Right lobe of liver (tissue), 4 donors: ENCODE results near the gene COQ9.

ENCODE experiments used
- POLR2A ChIP-seq: fragments of 450-650 bp; IDR thresholded peaks from one replicate; pipeline ENCODE4 v1.6.1; 2017; ENCODE audit warnings: antibody characterized with exemption, mild to moderate bottlenecking
- TF ChIP-seq, protein P1 (sequence below), 4 donors: fragments of 200-600 bp in 3 of 4; fragments of 450-650 bp in 1 of 4; IDR thresholded peaks; one replicate each; pipeline versions ENCODE4 v1.5.1 to v1.8.0; 2016 to 2022; ENCODE audit warnings: antibody characterized with exemption in 4 of 4, mild to moderate bottlenecking in 2 of 4
- donor health status: DM: no; HTN: no; CAD: no.
- donor health status: DM: no; HTN: no; CAD: no.
- donor health status: DM: no; HTN: yes; CAD: no.

DNA sequence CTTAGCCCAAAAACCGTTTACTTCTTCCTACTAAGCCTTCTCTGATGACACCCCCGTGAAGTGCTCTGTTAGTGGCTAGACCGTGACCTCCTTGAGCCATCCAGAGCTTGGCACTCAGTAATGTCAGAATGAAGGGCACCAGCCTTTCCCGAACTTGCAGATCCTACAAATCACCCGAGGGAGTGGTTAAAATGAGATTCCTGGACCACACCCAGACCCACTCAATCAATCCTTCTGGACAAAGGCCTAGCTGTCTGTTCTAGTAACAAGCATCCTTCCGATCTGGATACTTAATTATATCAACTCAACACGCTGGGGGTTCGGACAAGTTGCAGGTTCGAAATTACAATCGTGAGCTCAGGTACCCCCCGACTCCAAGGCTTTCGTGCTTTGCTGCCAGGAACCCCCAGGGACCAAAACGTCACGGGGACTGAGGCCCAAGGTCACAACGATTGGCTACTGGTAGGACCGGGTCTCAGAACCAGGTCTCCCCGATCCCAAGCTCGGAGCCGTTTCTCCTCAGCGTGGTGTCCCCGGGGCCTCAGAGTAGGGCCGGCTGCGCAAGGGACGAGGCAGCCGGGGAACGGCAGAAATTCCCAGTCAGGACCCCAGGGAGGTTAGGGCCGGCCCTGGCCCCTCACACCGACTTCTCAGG, 621 bp upstream of the COQ9 start:
- TF ChIP-seq, protein P1, sequence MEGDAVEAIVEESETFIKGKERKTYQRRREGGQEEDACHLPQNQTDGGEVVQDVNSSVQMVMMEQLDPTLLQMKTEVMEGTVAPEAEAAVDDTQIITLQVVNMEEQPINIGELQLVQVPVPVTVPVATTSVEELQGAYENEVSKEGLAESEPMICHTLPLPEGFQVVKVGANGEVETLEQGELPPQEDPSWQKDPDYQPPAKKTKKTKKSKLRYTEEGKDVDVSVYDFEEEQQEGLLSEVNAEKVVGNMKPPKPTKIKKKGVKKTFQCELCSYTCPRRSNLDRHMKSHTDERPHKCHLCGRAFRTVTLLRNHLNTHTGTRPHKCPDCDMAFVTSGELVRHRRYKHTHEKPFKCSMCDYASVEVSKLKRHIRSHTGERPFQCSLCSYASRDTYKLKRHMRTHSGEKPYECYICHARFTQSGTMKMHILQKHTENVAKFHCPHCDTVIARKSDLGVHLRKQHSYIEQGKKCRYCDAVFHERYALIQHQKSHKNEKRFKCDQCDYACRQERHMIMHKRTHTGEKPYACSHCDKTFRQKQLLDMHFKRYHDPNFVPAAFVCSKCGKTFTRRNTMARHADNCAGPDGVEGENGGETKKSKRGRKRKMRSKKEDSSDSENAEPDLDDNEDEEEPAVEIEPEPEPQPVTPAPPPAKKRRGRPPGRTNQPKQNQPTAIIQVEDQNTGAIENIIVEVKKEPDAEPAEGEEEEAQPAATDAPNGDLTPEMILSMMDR (IDR thresholded peaks at IDR 0.05): no peak
- no peak for TF ChIP-seq POLR2A
